Chondrocyte (in vitro differentiated cells): ENCODE measurements around the gene CSNK1A1L. TPM values are rescaled to one million over a fixed set of nuclear protein-coding genes. Genes with fewer than 3 reads are reported as not detected.

ENCODE experiments used
- DNase-seq: peaks from one replicate; pipeline ENCODE4 v3.0.0; 2021; ENCODE audit warnings: mixed read lengths, low spot score
- H3K27ac Mint-ChIP-seq: one replicate; pipeline ENCODE4 v1.8.0; 2021; ENCODE audit warnings: mild to moderate bottlenecking, moderate library complexity, mixed read lengths; ENCODE audit not compliant: unreplicated experiment
- H3K27me3 Mint-ChIP-seq: 2 replicates; pipeline ENCODE4 v1.8.0; 2021; ENCODE audit warnings: low read depth, mixed read lengths
- H3K36me3 Mint-ChIP-seq: 2 replicates; pipeline ENCODE4 v1.8.0; 2021; ENCODE audit warnings: low read depth, mixed read lengths
- H3K4me1 Mint-ChIP-seq: 2 replicates; pipeline ENCODE4 v1.8.0; 2021; ENCODE audit warnings: low read depth, mild to moderate bottlenecking, mixed read lengths
- H3K4me3 Mint-ChIP-seq: one replicate; pipeline ENCODE4 v1.8.0; 2021; ENCODE audit warnings: mild to moderate bottlenecking, moderate library complexity, mixed read lengths; ENCODE audit not compliant: unreplicated experiment
- H3K9me3 Mint-ChIP-seq: 2 replicates; pipeline ENCODE4 v1.8.0; 2021; ENCODE audit warnings: low read depth, mixed read lengths
- CTCF ChIP-seq: fragments of 200-600 bp; sonication (generic); IDR thresholded peaks from 2 replicates; pipeline ENCODE4 v1.5.0; 2021; ENCODE audit warnings: antibody characterized with exemption, mild to moderate bottlenecking, moderate library complexity
- total RNA-seq: library from RNA; stranded (reverse); gene quantifications from 3 replicates; pipeline ENCODE4 v1.2.1, GENCODE V29; 2021

The CSNK1A1L gene
- total RNA-seq, 1 donor from 2014 or later, result not detected

- Mint-ChIP-seq H3K36me3 (no peaks in the 10 kb centered on the region), H3K4me3 (no peak overlapping the region), H3K27me3 (no peaks in the 10 kb centered on the region), H3K9me3 (peaks cover 3% of the 10 kb centered on the region), H3K4me1 (peaks cover 38% of the 10 kb centered on the region), H3K27ac (no peak overlapping the region)
- no peak for DNase-seq
- TF ChIP-seq CTCF, result no peak
Observed at GRCh38 chr13:37102896-37103295, 2.6 kb downstream of the CSNK1A1L start.

GRCh38 chr13:37101201-37101600 is 4.3 kb downstream of the CSNK1A1L start:
- H3K4me1 Mint-ChIP-seq, result peaks cover 25% of the 10 kb centered on the region
- H3K27ac Mint-ChIP-seq, result no peak overlapping the region
- no peaks in the 10 kb centered on the region for H3K27me3 Mint-ChIP-seq

GRCh38 chr13:37100731-37101130 is 4.7 kb downstream of the CSNK1A1L start:
- DNase-seq, result no peak
- Mint-ChIP-seq H3K27me3 (no peaks in the 10 kb centered on the region), H3K4me1 (peaks cover 25% of the 10 kb centered on the region), H3K36me3 (no peaks in the 10 kb centered on the region), H3K4me3 (no peak overlapping the region), H3K27ac (peak overlapping the region; percentile 51), H3K9me3 (peaks cover 3% of the 10 kb centered on the region)
- TF ChIP-seq CTCF, result no peak

More at GRCh38 chr13:37101201-37101600, 4.3 kb downstream of the CSNK1A1L start:
- Mint-ChIP-seq H3K4me3 (no peak overlapping the region), H3K9me3 (peaks cover 3% of the 10 kb centered on the region), H3K36me3 (no peaks in the 10 kb centered on the region)
- no peak for TF ChIP-seq CTCF
- DNase-seq, result no peak

GRCh38 chr13:37097076-37097475 is 8.4 kb downstream of the CSNK1A1L start:
- no peak for TF ChIP-seq CTCF
- no peak overlapping the region for H3K4me3 Mint-ChIP-seq
- no peak overlapping the region for H3K27ac Mint-ChIP-seq
- H3K4me1 Mint-ChIP-seq, result peaks cover 16% of the 10 kb centered on the region
- no peaks in the 10 kb centered on the region for H3K36me3 Mint-ChIP-seq
- H3K27me3 Mint-ChIP-seq, result no peaks in the 10 kb centered on the region
- no peaks in the 10 kb centered on the region for H3K9me3 Mint-ChIP-seq
- no peak for DNase-seq

- Mint-ChIP-seq H3K4me1 (no peaks in the 10 kb centered on the region), H3K27ac (no peak overlapping the region), H3K4me3 (no peak overlapping the region), H3K36me3 (no peaks in the 10 kb centered on the region), H3K27me3 (no peaks in the 10 kb centered on the region), H3K9me3 (no peaks in the 10 kb centered on the region)
- no peak for TF ChIP-seq CTCF
- DNase-seq, result no peak
Observed at GRCh38 chr13:37094840-37095239, 10.6 kb downstream of the CSNK1A1L start.
